ENCODE results near the gene CAPZB.

CAPZB gene

GRCh38 chr1:19493547-19493946 lies 8.2 kb upstream of the CAPZB start:
- no peak for DNase-seq (ENCODE audit: low read depth in 1 of 2, low spot score in 1 of 2)
- in situ Hi-C loops (cut with HindIII; ENCODE audit: low pct_unique_long_range_greater_than_20kb, low sequenced_read_pairs): no loop called here
- no peak for TF ChIP-seq JUND (IDR thresholded peaks at IDR 0.05; ENCODE audit: low read depth)

- in situ Hi-C loops (cut with HindIII; ENCODE audit: low pct_unique_long_range_greater_than_20kb, low sequenced_read_pairs): no loop called here
- DNase-seq (ENCODE audit: low read depth in 1 of 2, low spot score in 1 of 2): no peak
- no peak for TF ChIP-seq JUND (IDR thresholded peaks at IDR 0.05; ENCODE audit: low read depth)
Observed at GRCh38 chr1:19489996-19490395, 4.7 kb upstream of the CAPZB start.

GRCh38 chr1:19488136-19488535 lies 2.8 kb upstream of the CAPZB start:
- no peak for TF ChIP-seq JUND (IDR thresholded peaks at IDR 0.05; ENCODE audit: low read depth)
- no peak for DNase-seq (ENCODE audit: low read depth in 1 of 2, low spot score in 1 of 2)
- in situ Hi-C loops (cut with HindIII; ENCODE audit: low pct_unique_long_range_greater_than_20kb, low sequenced_read_pairs): no loop called here

GRCh38 chr1:19484798-19485361 lies 459 bp downstream of the CAPZB start:
- in situ Hi-C loops (cut with HindIII; ENCODE audit: low pct_unique_long_range_greater_than_20kb, low sequenced_read_pairs): no loop called here
- TF ChIP-seq JUND (IDR thresholded peaks at IDR 0.05; ENCODE audit: low read depth): no peak
- DNase-seq (ENCODE audit: low read depth in 1 of 2, low spot score in 1 of 2): peak; percentile 15 to 31

GRCh38 chr1:19484338-19484797 lies 971 bp downstream of the CAPZB start:
- no peak for TF ChIP-seq JUND (IDR thresholded peaks at IDR 0.05; ENCODE audit: low read depth)
- no peak for DNase-seq (ENCODE audit: low read depth in 1 of 2, low spot score in 1 of 2)
- in situ Hi-C loops (cut with HindIII; ENCODE audit: low pct_unique_long_range_greater_than_20kb, low sequenced_read_pairs): no loop called here

GRCh38 chr1:19483691-19484090 lies 1.6 kb downstream of the CAPZB start:
- DNase-seq (ENCODE audit: low read depth in 1 of 2, low spot score in 1 of 2): no peak
- no peak for TF ChIP-seq JUND (IDR thresholded peaks at IDR 0.05; ENCODE audit: low read depth)
- in situ Hi-C loops (cut with HindIII; ENCODE audit: low pct_unique_long_range_greater_than_20kb, low sequenced_read_pairs): no loop called here

GRCh38 chr1:19483261-19483660 lies 2.1 kb downstream of the CAPZB start:
- TF ChIP-seq JUND (IDR thresholded peaks at IDR 0.05; ENCODE audit: low read depth): no peak
- no peak for DNase-seq (ENCODE audit: low read depth in 1 of 2, low spot score in 1 of 2)
- in situ Hi-C loops (cut with HindIII; ENCODE audit: low pct_unique_long_range_greater_than_20kb, low sequenced_read_pairs): no loop called here

- DNase-seq (ENCODE audit: low read depth in 1 of 2, low spot score in 1 of 2): no peak
- no peak for TF ChIP-seq JUND (IDR thresholded peaks at IDR 0.05; ENCODE audit: low read depth)
- in situ Hi-C loops (cut with HindIII; ENCODE audit: low pct_unique_long_range_greater_than_20kb, low sequenced_read_pairs): no loop called here
Observed at GRCh38 chr1:19481826-19482398, 3.4 kb downstream of the CAPZB start.

GRCh38 chr1:19480282-19480681 lies 5.1 kb downstream of the CAPZB start:
- no peak for TF ChIP-seq JUND (IDR thresholded peaks at IDR 0.05; ENCODE audit: low read depth)
- in situ Hi-C loops (cut with HindIII; ENCODE audit: low pct_unique_long_range_greater_than_20kb, low sequenced_read_pairs): no loop called here
- DNase-seq (ENCODE audit: low read depth in 1 of 2, low spot score in 1 of 2): no peak

GRCh38 chr1:19479351-19480120 lies 5.8 kb downstream of the CAPZB start:
- in situ Hi-C loops (cut with HindIII; ENCODE audit: low pct_unique_long_range_greater_than_20kb, low sequenced_read_pairs): no loop called here
- DNase-seq (ENCODE audit: low read depth in 1 of 2, low spot score in 1 of 2): no peak
- no peak for TF ChIP-seq JUND (IDR thresholded peaks at IDR 0.05; ENCODE audit: low read depth)

- DNase-seq (ENCODE audit: low read depth in 1 of 2, low spot score in 1 of 2): no peak
- TF ChIP-seq JUND (IDR thresholded peaks at IDR 0.05; ENCODE audit: low read depth): no peak
- in situ Hi-C loops (cut with HindIII; ENCODE audit: low pct_unique_long_range_greater_than_20kb, low sequenced_read_pairs): no loop called here
Observed at GRCh38 chr1:19478322-19478721, 7.0 kb downstream of the CAPZB start.

- in situ Hi-C loops (cut with HindIII; ENCODE audit: low pct_unique_long_range_greater_than_20kb, low sequenced_read_pairs): no loop called here
- TF ChIP-seq JUND (IDR thresholded peaks at IDR 0.05; ENCODE audit: low read depth): no peak
- DNase-seq (ENCODE audit: low read depth in 1 of 2, low spot score in 1 of 2): no peak
Observed at GRCh38 chr1:19477284-19478249, 7.8 kb downstream of the CAPZB start.

Measured in T47D (cell line).